GM12875 (cell line): Measurements from ENCODE around the gene SH2D3C.

ENCODE experiments used
- H3K4me3 ChIP-seq: one replicate; pipeline ENCODE4 v1.5.1; 2011; ENCODE audit warnings: low read depth, low read length, control low read depth
- CTCF ChIP-seq: IDR thresholded peaks from 2 replicates; pipeline ENCODE4 v1.5.1; 2011; ENCODE audit warnings: low read depth, mild to moderate bottlenecking, control low read depth, inconsistent platforms, low read length, moderate library complexity, borderline replicate concordance; ENCODE audit not compliant: insufficient read depth

SH2D3C gene

GRCh38 chr9:127812936-127813675 is 34.6 kb upstream of the SH2D3C start:
- TF ChIP-seq CTCF, result no peak
- H3K4me3 ChIP-seq, result no peak overlapping the region

DNA sequence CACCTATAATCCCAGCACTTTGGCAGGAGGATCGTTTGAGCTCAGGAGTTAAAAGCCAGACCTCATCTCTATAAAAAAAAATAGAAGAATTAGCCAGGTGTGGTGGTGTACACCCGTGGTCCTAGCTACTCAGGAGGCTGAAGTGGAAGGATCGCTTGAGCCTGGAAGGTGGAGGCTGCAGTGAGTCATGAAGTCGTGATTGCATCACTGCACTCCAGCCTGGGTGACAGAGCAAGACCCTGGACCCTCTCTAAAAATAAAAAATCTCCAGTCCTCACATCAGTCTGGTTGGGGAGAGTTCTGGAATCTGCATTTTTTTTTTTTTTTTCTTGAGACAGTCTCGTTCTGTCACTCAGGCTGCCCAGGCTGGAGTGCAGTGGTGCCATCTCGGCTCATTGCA is 33.5 kb upstream of the SH2D3C start:
- H3K4me3 ChIP-seq, result no peak overlapping the region
- TF ChIP-seq CTCF, result no peak

DNA sequence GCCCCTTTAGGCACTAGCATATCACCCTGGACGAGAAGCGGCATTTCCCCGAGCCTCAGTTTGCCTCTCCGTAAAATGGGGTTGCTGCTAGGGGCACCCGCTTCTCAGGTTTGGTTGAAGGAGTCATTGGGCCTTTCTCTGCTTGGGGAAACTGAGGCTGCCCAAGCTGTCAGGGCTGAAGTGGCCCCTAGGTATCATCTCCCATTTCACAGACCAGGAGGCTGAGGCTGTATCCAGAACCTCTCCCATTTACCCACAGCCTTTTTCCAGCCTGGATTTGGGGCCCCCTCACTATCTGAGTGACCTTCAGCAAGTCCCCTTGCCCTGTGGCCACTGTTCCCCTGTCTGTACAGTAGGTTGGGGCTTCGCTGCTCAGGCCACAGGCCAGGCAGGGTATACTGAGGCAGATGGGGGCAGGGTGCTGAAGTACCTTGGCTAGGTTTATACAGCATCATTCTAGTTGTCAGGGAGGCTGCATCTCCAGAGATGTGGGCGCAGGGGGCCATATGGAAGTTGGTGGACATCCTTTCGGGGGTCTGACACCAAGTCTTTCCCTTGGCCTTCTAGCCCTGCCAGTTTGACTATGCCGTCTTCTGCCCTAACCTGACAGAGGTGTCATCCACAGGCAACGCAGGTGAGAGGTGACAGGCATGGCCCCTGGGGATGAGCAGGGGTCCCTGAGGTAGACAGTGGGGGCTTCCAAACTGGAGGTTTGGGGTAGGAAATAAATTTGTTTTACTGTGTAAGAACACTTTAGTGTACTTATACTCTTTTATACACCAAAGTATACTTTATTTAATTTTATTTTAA is 32.1 kb upstream of the SH2D3C start:
- TF ChIP-seq CTCF, result no peak
- no peak overlapping the region for H3K4me3 ChIP-seq

- TF ChIP-seq CTCF, result no peak
- H3K4me3 ChIP-seq, result no peak overlapping the region
These were observed 31.3 kb upstream of the SH2D3C start for GRCh38 chr9:127809540-127810377.

DNA sequence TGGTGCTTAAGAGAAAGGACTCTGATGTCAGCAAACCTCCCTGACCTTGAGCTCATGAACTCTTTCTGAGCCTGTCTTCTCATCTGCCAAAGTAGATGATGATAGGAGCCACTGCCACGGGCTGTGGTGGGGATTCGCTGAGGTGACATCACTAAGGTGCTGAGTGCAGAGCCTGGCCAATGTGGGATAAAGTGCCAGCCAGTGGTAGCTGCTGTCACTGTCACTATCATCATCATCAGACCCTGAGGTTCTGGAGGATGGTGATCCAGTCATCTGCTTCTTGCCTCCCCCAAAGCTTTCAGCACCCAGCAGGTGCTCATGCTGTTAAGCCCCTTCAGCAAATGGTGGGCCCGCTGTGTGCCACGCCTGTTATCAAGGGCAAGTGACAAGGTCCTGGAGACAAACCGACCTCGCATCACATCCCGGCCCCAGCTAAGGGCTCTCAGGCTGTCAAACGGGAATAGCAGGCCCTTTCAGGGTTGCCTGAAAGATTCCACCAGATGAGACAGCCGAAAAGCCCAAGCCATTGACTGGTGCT is 30.6 kb upstream of the SH2D3C start:
- TF ChIP-seq CTCF, result no peak
- H3K4me3 ChIP-seq, result no peak overlapping the region

DNA sequence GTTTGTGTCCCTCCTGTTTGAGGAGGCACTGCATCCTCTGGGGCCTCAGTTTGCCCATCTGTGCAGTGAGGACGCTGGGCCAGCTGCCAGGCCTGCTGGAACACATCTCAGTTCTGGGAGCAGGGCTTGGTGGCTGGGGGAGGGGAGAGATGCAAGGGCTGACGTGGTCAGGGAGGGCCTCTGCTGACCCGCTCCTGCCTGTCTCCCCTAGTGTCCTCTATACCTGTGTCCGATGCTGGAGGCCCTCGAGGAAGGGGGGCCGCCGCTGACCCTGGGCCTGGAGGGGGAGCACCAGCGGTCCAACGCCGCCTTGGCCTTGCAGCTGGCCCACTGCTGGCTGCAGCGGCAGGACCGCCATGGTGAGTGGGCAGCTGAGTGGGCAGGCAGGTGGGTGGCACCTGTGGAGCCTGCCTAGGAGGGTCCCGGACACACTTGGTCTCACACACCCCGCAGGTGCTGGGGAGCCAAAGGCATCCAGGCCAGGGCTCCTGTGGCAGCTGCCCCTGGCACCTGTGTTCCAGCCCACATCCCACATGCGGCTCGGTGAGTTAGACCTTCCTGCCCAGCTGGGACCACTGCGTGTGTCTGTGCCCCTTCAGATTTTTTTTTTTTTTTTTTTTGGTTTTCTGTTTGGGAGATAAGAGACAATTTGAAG is 30.0 kb upstream of the SH2D3C start:
- no peak overlapping the region for H3K4me3 ChIP-seq
- TF ChIP-seq CTCF, result no peak
